ENCODE results near the gene CCL20. TPM values are rescaled to one million over a fixed set of nuclear protein-coding genes. Genes with fewer than 3 reads are reported as not detected.

CCL20 gene
- total and polyA plus RNA-seq, 2 of the 8 experiments (the other 6 are each of a cell fraction or from before 2014, with no cell fraction given) = not detected

DNA sequence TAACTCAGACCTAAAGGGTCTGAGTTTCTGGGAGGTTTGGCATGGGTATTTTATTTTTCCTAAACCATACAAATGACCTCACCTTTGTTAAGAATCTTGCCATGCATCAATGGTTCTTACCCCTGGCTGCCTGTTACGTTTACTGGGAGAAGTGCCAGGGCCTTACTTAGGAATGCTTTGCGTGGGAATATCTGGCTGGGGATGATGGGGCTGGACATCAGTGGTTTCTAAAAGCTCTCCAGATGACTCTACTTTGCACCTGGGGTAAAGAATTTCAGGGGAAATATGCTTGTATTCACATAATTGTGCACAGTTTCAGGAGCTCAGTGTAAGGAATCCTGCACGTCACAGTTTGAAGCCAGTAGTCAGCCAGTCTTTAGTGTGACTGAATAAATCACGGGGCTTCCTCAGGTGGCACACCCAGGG lies 39.6 kb downstream of the CCL20 start:
- POLR2A ChIA-PET (ENCODE audit: partially characterized antibody) = no interaction called here
- H3K79me1 ChIP-seq (ENCODE audit: low read depth, low read length) = no peaks in the 10 kb centered on the region
- CTCF ChIA-PET (ENCODE audit: partially characterized antibody) = interaction anchor here (0.9 to 1.7 kb wide), 3 partner anchors 10 to 79 kb away, joined by 3 to 16 read pairs (median 4); no protein-coding TSS in a partner anchor
- FAIRE-seq (no peak), DNase-seq (ENCODE audit: low read depth in 1 of 2, low spot score in 2 of 2) (no peak)
- H3K23me2 ChIP-seq (ENCODE audit: low read depth, low read length) = no peaks in the 10 kb centered on the region; the same call in 1 of the 2 replicates
- no peak overlapping the region for H3K14ac ChIP-seq (ENCODE audit: insufficient read length)
- H2BK5ac ChIP-seq (ENCODE audit: low read depth, low read length) = no peak overlapping the region
- H3K27ac ChIP-seq (ENCODE audit: low read depth, low read length) = no peak overlapping the region
- no peak overlapping the region for H3K4me3 ChIP-seq (ENCODE audit: extremely low read depth in 1 of 4, insufficient read depth in 2 of 4, low read depth in 3 of 4, low read length in 4 of 4)
- no peak overlapping the region for H2AFZ ChIP-seq (ENCODE audit: low read length)
- no peaks in the 10 kb centered on the region for H3K9me3 ChIP-seq (ENCODE audit: insufficient read depth in 2 of 2, low read depth in 1 of 2, low read length in 1 of 2)
- H3K27me3 ChIP-seq (replicated peaks in 1 of 4; ENCODE audit: control insufficient read depth in 3 of 4, extremely low read depth in 1 of 4, insufficient read depth in 3 of 4, low read length in 3 of 4) = no peaks in the 10 kb centered on the region
- 94% methylated on average over 4 of the region's 4 CpGs; no CpG with 5 or more reads in 1 of the 2 experiments for WGBS, 2 experiments (ENCODE audit: extremely low coverage in 1 of 2, insufficient coverage in 1 of 2, insufficient read length in 1 of 2, insufficient replicate concordance in 2 of 2, low coverage in 1 of 2, low lambda C conversion rate in 2 of 2, missing lambda C conversion rate in 1 of 2)
- no peak overlapping the region for H3K18ac ChIP-seq (ENCODE audit: extremely low read depth, low read length)
- no peak overlapping the region for H3K9ac ChIP-seq (replicated peaks in 1 of 4; ENCODE audit: extremely low read depth in 1 of 4, low read depth in 3 of 4, low read length in 3 of 4)
- H4K20me1 ChIP-seq (replicated peaks in 1 of 2; ENCODE audit: control insufficient read depth in 1 of 2, insufficient read depth in 2 of 2, low read length in 2 of 2) = no peaks in the 10 kb centered on the region
- no peak overlapping the region for H2BK120ac ChIP-seq (replicated peaks; ENCODE audit: low read depth, low read length)
- H3K23ac ChIP-seq (ENCODE audit: insufficient read length) = no peak overlapping the region
- no peaks in the 10 kb centered on the region; a peak in 1 of 7 replicates for H3K4me1 ChIP-seq (replicated peaks in 1 of 4; ENCODE audit: control insufficient read depth in 3 of 4, insufficient read depth in 4 of 4, low read length in 3 of 4)
- H4K8ac ChIP-seq (ENCODE audit: extremely low read depth, insufficient read depth, low read length) = no peak overlapping the region
- H3K4me2 ChIP-seq (ENCODE audit: insufficient read depth in 1 of 2, low read depth in 2 of 2, low read length in 2 of 2) = no peak overlapping the region
- no peaks in the 10 kb centered on the region for H3K79me2 ChIP-seq (ENCODE audit: control insufficient read depth in 1 of 2, insufficient read depth in 2 of 2, low read length in 2 of 2)
- H2AK5ac ChIP-seq (ENCODE audit: low read depth, low read length) = no peak overlapping the region
- H2BK15ac ChIP-seq (ENCODE audit: low read length) = no peak overlapping the region
- H4K5ac ChIP-seq (ENCODE audit: insufficient read length, low read depth, low read length) = no peak overlapping the region
- H4K91ac ChIP-seq (replicated peaks; ENCODE audit: insufficient read length, low read length) = no peak overlapping the region
- no peaks in the 10 kb centered on the region for H3K36me3 ChIP-seq (ENCODE audit: control insufficient read depth in 2 of 4, insufficient read depth in 4 of 4, low read length in 3 of 4)
- H2BK20ac ChIP-seq (ENCODE audit: low read length) = no peak overlapping the region
- H3K4ac ChIP-seq (replicated peaks; ENCODE audit: insufficient read length, low read depth, low read length) = no peak overlapping the region
- no peak overlapping the region for H2BK12ac ChIP-seq (ENCODE audit: low read depth, low read length)
- no peak overlapping the region for H3K56ac ChIP-seq (replicated peaks; ENCODE audit: insufficient read length, low read depth, low read length)
- TF ChIP-seq KDM5A (IDR thresholded peaks at IDR 0.05; ENCODE audit: low read length) = no peak

Measured in H1 (cell line).